Activated naive CD4-positive, alpha-beta T cell treated with anti-CD3 and anti-CD28 coated beads, Interleukin-2, amount 10 ng/mL, durations not matched to agents 7 days and 5 days (primary cell): ENCODE results near the gene TK2.
A peak's percentile ranks its signal among the peaks of the same experiment; 100 is the strongest.

Source experiments
- CTCF ChIA-PET: fragments of 350-600 bp; sonication (Branson Sonifier 250); formaldehyde crosslinking; loops from one replicate; lab custom pipeline; 2021; ENCODE audit warnings: antibody characterized with exemption; lab: Charles Lee
- DNase-seq: peaks from one replicate; pipeline ENCODE4 v3.0.0-alpha.2; 2020
- H3K27ac Mint-ChIP-seq: one replicate; pipeline ENCODE4 v1.8.0; 2021; ENCODE audit warnings: mild to moderate bottlenecking, moderate library complexity, mixed read lengths
- H3K27me3 Mint-ChIP-seq: one replicate; pipeline ENCODE4 v1.8.0; 2021; ENCODE audit warnings: mild to moderate bottlenecking, mixed read lengths
- H3K36me3 Mint-ChIP-seq: one replicate; pipeline ENCODE4 v1.8.0; 2021; ENCODE audit warnings: mixed read lengths
- H3K4me1 Mint-ChIP-seq: one replicate; pipeline ENCODE4 v1.8.0; 2021; ENCODE audit warnings: mixed read lengths
- H3K4me3 Mint-ChIP-seq: one replicate; pipeline ENCODE4 v1.8.0; 2021; ENCODE audit warnings: mild to moderate bottlenecking, moderate library complexity, mixed read lengths
- H3K9me3 Mint-ChIP-seq: one replicate; pipeline ENCODE4 v1.8.0; 2021; ENCODE audit warnings: mixed read lengths

The TK2 gene

GRCh38 chr16:66481081-66481942 lies 68.6 kb downstream of the TK2 start:
- no peak overlapping the region for H3K27ac Mint-ChIP-seq
- H3K4me1 Mint-ChIP-seq = peaks cover 38% of the 10 kb centered on the region
- no peaks in the 10 kb centered on the region for H3K9me3 Mint-ChIP-seq
- no peaks in the 10 kb centered on the region for H3K36me3 Mint-ChIP-seq
- CTCF ChIA-PET = interaction anchor here (0.6 to 10.3 kb wide), 11 partner anchors 25 to 137 kb away, joined by 3 to 75 read pairs (median 6); no protein-coding TSS in a partner anchor
- DNase-seq = no peak
- peaks cover 27% of the 10 kb centered on the region for H3K27me3 Mint-ChIP-seq
- H3K4me3 Mint-ChIP-seq = no peak overlapping the region

- Mint-ChIP-seq H3K27me3 (peaks cover 25% of the 10 kb centered on the region), H3K4me1 (peaks cover 42% of the 10 kb centered on the region), H3K36me3 (no peaks in the 10 kb centered on the region), H3K4me3 (no peak overlapping the region), H3K9me3 (no peaks in the 10 kb centered on the region), H3K27ac (peak overlapping the region; percentile 76)
- no peak for DNase-seq
- CTCF ChIA-PET = interaction anchor here (0.9 to 10.3 kb wide), 8 partner anchors 25 to 109 kb away, joined by 3 to 75 read pairs (median 4); no protein-coding TSS in a partner anchor
Measured at GRCh38 chr16:66480265-66481080, 69.4 kb downstream of the TK2 start.

- H3K36me3 Mint-ChIP-seq = no peaks in the 10 kb centered on the region
- CTCF ChIA-PET = interaction anchor here (1.2 to 10.3 kb wide), 5 partner anchors 26 to 110 kb away, joined by 3 to 75 read pairs (median 11); no protein-coding TSS in a partner anchor
- peak overlapping the region; percentile 76 for H3K27ac Mint-ChIP-seq
- peaks cover 48% of the 10 kb centered on the region for H3K4me1 Mint-ChIP-seq
- H3K27me3 Mint-ChIP-seq = peaks cover 25% of the 10 kb centered on the region
- no peak overlapping the region for H3K4me3 Mint-ChIP-seq
- DNase-seq = no peak
- no peaks in the 10 kb centered on the region for H3K9me3 Mint-ChIP-seq
Measured at GRCh38 chr16:66479661-66480264, 70.2 kb downstream of the TK2 start.

GRCh38 chr16:66478733-66479511 lies 71.0 kb downstream of the TK2 start:
- H3K9me3 Mint-ChIP-seq = no peaks in the 10 kb centered on the region
- DNase-seq = peak; percentile 90
- H3K4me3 Mint-ChIP-seq = no peak overlapping the region
- H3K27ac Mint-ChIP-seq = peak overlapping the region; percentile 53
- CTCF ChIA-PET = interaction anchor here (1.4 to 10.3 kb wide), 4 partner anchors 10 to 111 kb away, joined by 3 to 75 read pairs (median 38); no protein-coding TSS in a partner anchor
- peaks cover 29% of the 10 kb centered on the region for H3K27me3 Mint-ChIP-seq
- peaks cover 51% of the 10 kb centered on the region for H3K4me1 Mint-ChIP-seq
- no peaks in the 10 kb centered on the region for H3K36me3 Mint-ChIP-seq

GRCh38 chr16:66477028-66477515 lies 72.8 kb downstream of the TK2 start:
- CTCF ChIA-PET = interaction anchor here (0.8 to 10.3 kb wide), 20 partner anchors 11 to 176 kb away, joined by 3 to 75 read pairs (median 4); partner anchors contain the start of genes CKLF and CMTM2
- Mint-ChIP-seq H3K27ac (no peak overlapping the region), H3K4me1 (peaks cover 44% of the 10 kb centered on the region), H3K9me3 (no peaks in the 10 kb centered on the region), H3K27me3 (peaks cover 27% of the 10 kb centered on the region), H3K36me3 (no peaks in the 10 kb centered on the region), H3K4me3 (no peak overlapping the region)
- no peak for DNase-seq

GRCh38 chr16:66476328-66477027 lies 73.4 kb downstream of the TK2 start:
- Mint-ChIP-seq H3K27ac (no peak overlapping the region), H3K27me3 (peaks cover 28% of the 10 kb centered on the region), H3K4me3 (no peak overlapping the region), H3K4me1 (peaks cover 44% of the 10 kb centered on the region), H3K36me3 (no peaks in the 10 kb centered on the region), H3K9me3 (no peaks in the 10 kb centered on the region)
- CTCF ChIA-PET = interaction anchor here (0.8 to 10.3 kb wide), 19 partner anchors 12 to 176 kb away, joined by 3 to 75 read pairs (median 4); partner anchors contain the start of genes CKLF and CMTM2
- peak; percentile 65 for DNase-seq

GRCh38 chr16:66475232-66475631 lies 74.7 kb downstream of the TK2 start:
- Mint-ChIP-seq H3K27ac (no peak overlapping the region), H3K27me3 (peaks cover 30% of the 10 kb centered on the region), H3K4me3 (no peak overlapping the region)

GRCh38 chr16:66474750-66475199 lies 75.1 kb downstream of the TK2 start:
- CTCF ChIA-PET = interaction anchor here (1.2 to 10.3 kb wide), 5 partner anchors 12 to 115 kb away, joined by 4 to 75 read pairs (median 6); no protein-coding TSS in a partner anchor
- H3K36me3 Mint-ChIP-seq = no peaks in the 10 kb centered on the region
- H3K4me1 Mint-ChIP-seq = peaks cover 44% of the 10 kb centered on the region
- H3K9me3 Mint-ChIP-seq = no peaks in the 10 kb centered on the region
- peak overlapping the region; percentile 83 for H3K27ac Mint-ChIP-seq
- H3K4me3 Mint-ChIP-seq = no peak overlapping the region
- H3K27me3 Mint-ChIP-seq = peaks cover 35% of the 10 kb centered on the region
- DNase-seq = peak; percentile 80

More at GRCh38 chr16:66475232-66475631, 74.7 kb downstream of the TK2 start:
- CTCF ChIA-PET = interaction anchor here (1.6 to 10.3 kb wide), 6 partner anchors 15 to 114 kb away, joined by 4 to 75 read pairs (median 5); partner anchors contain the start of gene CKLF
- Mint-ChIP-seq H3K9me3 (no peaks in the 10 kb centered on the region), H3K36me3 (no peaks in the 10 kb centered on the region), H3K4me1 (peaks cover 44% of the 10 kb centered on the region)
- DNase-seq = no peak

- H3K4me3 Mint-ChIP-seq = no peak overlapping the region
- no peaks in the 10 kb centered on the region for H3K9me3 Mint-ChIP-seq
- H3K27me3 Mint-ChIP-seq = peaks cover 44% of the 10 kb centered on the region
- no peak for DNase-seq
- peaks cover 37% of the 10 kb centered on the region for H3K4me1 Mint-ChIP-seq
- no peaks in the 10 kb centered on the region for H3K36me3 Mint-ChIP-seq
- H3K27ac Mint-ChIP-seq = no peak overlapping the region
- CTCF ChIA-PET = interaction anchor here (1.2 to 10.3 kb wide), 4 partner anchors 10 to 116 kb away, joined by 3 to 75 read pairs (median 34); no protein-coding TSS in a partner anchor
Measured at GRCh38 chr16:66473654-66474519, 76.0 kb downstream of the TK2 start.

- Mint-ChIP-seq H3K4me3 (no peak overlapping the region), H3K27ac (no peak overlapping the region), H3K36me3 (no peaks in the 10 kb centered on the region), H3K4me1 (peaks cover 31% of the 10 kb centered on the region), H3K9me3 (no peaks in the 10 kb centered on the region), H3K27me3 (peaks cover 52% of the 10 kb centered on the region)
- no peak for DNase-seq
- CTCF ChIA-PET = interaction anchor here (1.5 to 10.3 kb wide), 3 partner anchors 10 to 117 kb away, joined by 3 to 75 read pairs (median 65); no protein-coding TSS in a partner anchor
Measured at GRCh38 chr16:66473051-66473571, 76.8 kb downstream of the TK2 start.

- peaks cover 25% of the 10 kb centered on the region for H3K4me1 Mint-ChIP-seq
Measured at GRCh38 chr16:66471716-66472393, 78.1 kb downstream of the TK2 start.

More at GRCh38 chr16:66471716-66472393, 78.1 kb downstream of the TK2 start:
- Mint-ChIP-seq H3K36me3 (no peaks in the 10 kb centered on the region), H3K27me3 (peaks cover 56% of the 10 kb centered on the region), H3K9me3 (no peaks in the 10 kb centered on the region), H3K4me3 (no peak overlapping the region), H3K27ac (no peak overlapping the region)
- CTCF ChIA-PET = interaction anchor here (1.3 to 1.9 kb wide), 2 partner anchors 13 to 65 kb away, joined by 4 to 12 read pairs; no protein-coding TSS in a partner anchor
- DNase-seq = no peak
